ENCODE data around the gene MROH2A. TPM values are rescaled to one million over a fixed set of nuclear protein-coding genes. Genes with fewer than 3 reads are reported as not detected.

The MROH2A gene
- total RNA-seq, 1 experiment from 2014 or later = not detected

DNA sequence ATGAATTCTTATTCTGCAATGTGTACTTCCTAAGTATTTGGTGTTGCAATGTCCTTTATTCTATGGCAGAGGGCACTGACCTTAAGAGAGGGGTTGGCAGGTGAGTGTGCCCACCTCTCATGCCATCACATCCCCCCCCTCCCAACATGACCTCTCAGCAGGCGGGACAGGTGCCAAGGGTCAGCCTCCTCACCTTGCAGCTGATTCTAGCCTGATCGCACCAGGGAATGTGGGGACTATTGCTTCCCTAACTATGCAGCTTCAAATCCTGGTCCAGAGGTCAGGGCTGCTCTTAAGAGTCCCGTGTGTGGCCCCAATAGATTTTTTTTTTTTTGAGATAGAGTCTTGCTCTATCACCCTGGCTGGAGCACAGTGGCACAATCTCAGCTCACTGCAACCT is 66.7 kb downstream of the MROH2A start:
- Mint-ChIP-seq H3K4me3 (no peak overlapping the region), H3K4me1 (peaks cover 8% of the 10 kb centered on the region), H3K27me3 (ENCODE audit: low read depth) (no peaks in the 10 kb centered on the region), H3K36me3 (peaks cover 98% of the 10 kb centered on the region), H3K9me3 (no peaks in the 10 kb centered on the region), H3K27ac (no peak overlapping the region)
- no peak for ATAC-seq
- DNase-seq (ENCODE audit: low spot score) = no peak
- ChIA-PET POLR2A (no interaction called here), CTCF (interaction anchor here (1.6 kb wide), 1 partner anchor 12 kb away, joined by 3 read pairs; no protein-coding TSS in a partner anchor)
- no peak for TF ChIP-seq GTF2I (CRISPR knock-in tag; conservative IDR thresholded peaks at IDR 0.05)
- no peak for TF ChIP-seq OVOL2 (CRISPR knock-in tag; IDR thresholded peaks at IDR 0.05; ENCODE audit: borderline replicate concordance)
- no peak for TF ChIP-seq SP1 (CRISPR knock-in tag; conservative IDR thresholded peaks at IDR 0.05)
- TF ChIP-seq, protein P1, sequence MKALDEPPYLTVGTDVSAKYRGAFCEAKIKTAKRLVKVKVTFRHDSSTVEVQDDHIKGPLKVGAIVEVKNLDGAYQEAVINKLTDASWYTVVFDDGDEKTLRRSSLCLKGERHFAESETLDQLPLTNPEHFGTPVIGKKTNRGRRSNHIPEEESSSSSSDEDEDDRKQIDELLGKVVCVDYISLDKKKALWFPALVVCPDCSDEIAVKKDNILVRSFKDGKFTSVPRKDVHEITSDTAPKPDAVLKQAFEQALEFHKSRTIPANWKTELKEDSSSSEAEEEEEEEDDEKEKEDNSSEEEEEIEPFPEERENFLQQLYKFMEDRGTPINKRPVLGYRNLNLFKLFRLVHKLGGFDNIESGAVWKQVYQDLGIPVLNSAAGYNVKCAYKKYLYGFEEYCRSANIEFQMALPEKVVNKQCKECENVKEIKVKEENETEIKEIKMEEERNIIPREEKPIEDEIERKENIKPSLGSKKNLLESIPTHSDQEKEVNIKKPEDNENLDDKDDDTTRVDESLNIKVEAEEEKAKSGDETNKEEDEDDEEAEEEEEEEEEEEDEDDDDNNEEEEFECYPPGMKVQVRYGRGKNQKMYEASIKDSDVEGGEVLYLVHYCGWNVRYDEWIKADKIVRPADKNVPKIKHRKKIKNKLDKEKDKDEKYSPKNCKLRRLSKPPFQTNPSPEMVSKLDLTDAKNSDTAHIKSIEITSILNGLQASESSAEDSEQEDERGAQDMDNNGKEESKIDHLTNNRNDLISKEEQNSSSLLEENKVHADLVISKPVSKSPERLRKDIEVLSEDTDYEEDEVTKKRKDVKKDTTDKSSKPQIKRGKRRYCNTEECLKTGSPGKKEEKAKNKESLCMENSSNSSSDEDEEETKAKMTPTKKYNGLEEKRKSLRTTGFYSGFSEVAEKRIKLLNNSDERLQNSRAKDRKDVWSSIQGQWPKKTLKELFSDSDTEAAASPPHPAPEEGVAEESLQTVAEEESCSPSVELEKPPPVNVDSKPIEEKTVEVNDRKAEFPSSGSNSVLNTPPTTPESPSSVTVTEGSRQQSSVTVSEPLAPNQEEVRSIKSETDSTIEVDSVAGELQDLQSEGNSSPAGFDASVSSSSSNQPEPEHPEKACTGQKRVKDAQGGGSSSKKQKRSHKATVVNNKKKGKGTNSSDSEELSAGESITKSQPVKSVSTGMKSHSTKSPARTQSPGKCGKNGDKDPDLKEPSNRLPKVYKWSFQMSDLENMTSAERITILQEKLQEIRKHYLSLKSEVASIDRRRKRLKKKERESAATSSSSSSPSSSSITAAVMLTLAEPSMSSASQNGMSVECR (CRISPR knock-in tag; IDR thresholded peaks at IDR 0.05; ENCODE audit: borderline replicate concordance) = no peak

DNA sequence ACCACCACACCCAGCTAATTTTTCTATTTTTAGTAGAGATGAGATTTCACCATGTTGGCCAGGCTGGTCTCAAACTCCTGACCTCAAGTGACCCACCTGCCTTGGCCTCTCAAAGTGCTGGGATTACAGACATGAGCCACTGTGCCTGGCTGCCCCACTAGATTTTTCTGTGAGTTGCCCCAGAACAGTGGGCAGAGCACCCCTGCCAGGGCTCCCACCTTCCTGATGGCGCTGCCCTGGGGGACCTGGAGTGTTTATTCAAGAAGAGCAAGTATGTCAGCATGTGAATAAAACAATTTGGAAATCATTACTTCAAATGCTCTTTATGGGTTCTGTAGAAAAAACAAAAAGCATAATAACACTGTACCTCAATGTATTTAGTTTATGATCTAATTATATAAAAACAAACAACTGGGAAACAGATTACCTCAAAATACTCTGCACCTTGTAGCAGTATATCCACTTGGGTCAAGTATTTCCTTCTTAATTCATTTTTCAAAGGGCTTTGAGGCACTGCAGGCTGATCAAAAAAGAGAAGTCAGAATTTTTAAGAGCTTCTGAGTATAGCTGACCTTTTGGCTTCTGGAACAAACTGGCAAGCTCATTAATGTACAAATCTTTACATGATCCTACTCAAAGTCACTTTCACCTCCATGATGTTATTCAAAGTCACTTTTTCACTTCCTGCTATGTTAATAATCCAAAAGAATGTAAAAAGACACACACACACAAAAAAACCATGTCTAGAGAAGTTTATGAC is 67.4 kb downstream of the MROH2A start:
- no peak for ATAC-seq
- ChIA-PET POLR2A (no interaction called here), CTCF (interaction anchor here (1.6 kb wide), 1 partner anchor 13 kb away, joined by 3 read pairs; no protein-coding TSS in a partner anchor)
- Mint-ChIP-seq H3K27me3 (ENCODE audit: low read depth) (no peaks in the 10 kb centered on the region), H3K9me3 (no peaks in the 10 kb centered on the region), H3K27ac (no peak overlapping the region), H3K4me1 (peaks cover 3% of the 10 kb centered on the region), H3K4me3 (no peak overlapping the region), H3K36me3 (peaks cover 98% of the 10 kb centered on the region)
- no peak for DNase-seq (ENCODE audit: low spot score)
- TF ChIP-seq RORB (CRISPR knock-in tag; IDR thresholded peaks at IDR 0.05) (no peak), NR3C1 (CRISPR knock-in tag; conservative IDR thresholded peaks at IDR 0.05; ENCODE audit: low read depth) (no peak), IRF2 (CRISPR knock-in tag; IDR thresholded peaks at IDR 0.05; ENCODE audit: borderline replicate concordance, low read depth) (no peak), SP1 (CRISPR knock-in tag; conservative IDR thresholded peaks at IDR 0.05) (no peak), ATF1 (CRISPR knock-in tag; IDR thresholded peaks at IDR 0.05) (no peak), ZNF121 (CRISPR knock-in tag; IDR thresholded peaks at IDR 0.05) (no peak), GRHL2 (CRISPR knock-in tag; IDR thresholded peaks at IDR 0.05; ENCODE audit: insufficient replicate concordance, severe bottlenecking) (no peak), ZNF671 (CRISPR knock-in tag; IDR thresholded peaks at IDR 0.05) (no peak), ELF4 (CRISPR knock-in tag; IDR thresholded peaks at IDR 0.05; ENCODE audit: low read depth) (no peak), ZNF396 (CRISPR knock-in tag; IDR thresholded peaks at IDR 0.05; ENCODE audit: borderline replicate concordance) (no peak)
- TF ChIP-seq, protein P2, sequence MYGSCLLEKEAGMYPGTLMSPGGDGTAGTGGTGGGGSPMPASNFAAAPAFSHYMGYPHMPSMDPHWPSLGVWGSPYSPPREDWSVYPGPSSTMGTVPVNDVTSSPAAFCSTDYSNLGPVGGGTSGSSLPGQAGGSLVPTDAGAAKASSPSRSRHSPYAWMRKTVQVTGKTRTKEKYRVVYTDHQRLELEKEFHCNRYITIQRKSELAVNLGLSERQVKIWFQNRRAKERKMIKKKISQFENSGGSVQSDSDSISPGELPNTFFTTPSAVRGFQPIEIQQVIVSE (CRISPR knock-in tag; IDR thresholded peaks at IDR 0.05; ENCODE audit: borderline replicate concordance) = no peak
- TF ChIP-seq, protein P3, sequence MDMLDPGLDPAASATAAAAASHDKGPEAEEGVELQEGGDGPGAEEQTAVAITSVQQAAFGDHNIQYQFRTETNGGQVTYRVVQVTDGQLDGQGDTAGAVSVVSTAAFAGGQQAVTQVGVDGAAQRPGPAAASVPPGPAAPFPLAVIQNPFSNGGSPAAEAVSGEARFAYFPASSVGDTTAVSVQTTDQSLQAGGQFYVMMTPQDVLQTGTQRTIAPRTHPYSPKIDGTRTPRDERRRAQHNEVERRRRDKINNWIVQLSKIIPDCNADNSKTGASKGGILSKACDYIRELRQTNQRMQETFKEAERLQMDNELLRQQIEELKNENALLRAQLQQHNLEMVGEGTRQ (CRISPR knock-in tag; IDR thresholded peaks at IDR 0.05) = no peak
- TF ChIP-seq, protein P4, sequence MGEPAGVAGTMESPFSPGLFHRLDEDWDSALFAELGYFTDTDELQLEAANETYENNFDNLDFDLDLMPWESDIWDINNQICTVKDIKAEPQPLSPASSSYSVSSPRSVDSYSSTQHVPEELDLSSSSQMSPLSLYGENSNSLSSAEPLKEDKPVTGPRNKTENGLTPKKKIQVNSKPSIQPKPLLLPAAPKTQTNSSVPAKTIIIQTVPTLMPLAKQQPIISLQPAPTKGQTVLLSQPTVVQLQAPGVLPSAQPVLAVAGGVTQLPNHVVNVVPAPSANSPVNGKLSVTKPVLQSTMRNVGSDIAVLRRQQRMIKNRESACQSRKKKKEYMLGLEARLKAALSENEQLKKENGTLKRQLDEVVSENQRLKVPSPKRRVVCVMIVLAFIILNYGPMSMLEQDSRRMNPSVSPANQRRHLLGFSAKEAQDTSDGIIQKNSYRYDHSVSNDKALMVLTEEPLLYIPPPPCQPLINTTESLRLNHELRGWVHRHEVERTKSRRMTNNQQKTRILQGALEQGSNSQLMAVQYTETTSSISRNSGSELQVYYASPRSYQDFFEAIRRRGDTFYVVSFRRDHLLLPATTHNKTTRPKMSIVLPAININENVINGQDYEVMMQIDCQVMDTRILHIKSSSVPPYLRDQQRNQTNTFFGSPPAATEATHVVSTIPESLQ (CRISPR knock-in tag; IDR thresholded peaks at IDR 0.05) = no peak
- TF ChIP-seq, protein P5, sequence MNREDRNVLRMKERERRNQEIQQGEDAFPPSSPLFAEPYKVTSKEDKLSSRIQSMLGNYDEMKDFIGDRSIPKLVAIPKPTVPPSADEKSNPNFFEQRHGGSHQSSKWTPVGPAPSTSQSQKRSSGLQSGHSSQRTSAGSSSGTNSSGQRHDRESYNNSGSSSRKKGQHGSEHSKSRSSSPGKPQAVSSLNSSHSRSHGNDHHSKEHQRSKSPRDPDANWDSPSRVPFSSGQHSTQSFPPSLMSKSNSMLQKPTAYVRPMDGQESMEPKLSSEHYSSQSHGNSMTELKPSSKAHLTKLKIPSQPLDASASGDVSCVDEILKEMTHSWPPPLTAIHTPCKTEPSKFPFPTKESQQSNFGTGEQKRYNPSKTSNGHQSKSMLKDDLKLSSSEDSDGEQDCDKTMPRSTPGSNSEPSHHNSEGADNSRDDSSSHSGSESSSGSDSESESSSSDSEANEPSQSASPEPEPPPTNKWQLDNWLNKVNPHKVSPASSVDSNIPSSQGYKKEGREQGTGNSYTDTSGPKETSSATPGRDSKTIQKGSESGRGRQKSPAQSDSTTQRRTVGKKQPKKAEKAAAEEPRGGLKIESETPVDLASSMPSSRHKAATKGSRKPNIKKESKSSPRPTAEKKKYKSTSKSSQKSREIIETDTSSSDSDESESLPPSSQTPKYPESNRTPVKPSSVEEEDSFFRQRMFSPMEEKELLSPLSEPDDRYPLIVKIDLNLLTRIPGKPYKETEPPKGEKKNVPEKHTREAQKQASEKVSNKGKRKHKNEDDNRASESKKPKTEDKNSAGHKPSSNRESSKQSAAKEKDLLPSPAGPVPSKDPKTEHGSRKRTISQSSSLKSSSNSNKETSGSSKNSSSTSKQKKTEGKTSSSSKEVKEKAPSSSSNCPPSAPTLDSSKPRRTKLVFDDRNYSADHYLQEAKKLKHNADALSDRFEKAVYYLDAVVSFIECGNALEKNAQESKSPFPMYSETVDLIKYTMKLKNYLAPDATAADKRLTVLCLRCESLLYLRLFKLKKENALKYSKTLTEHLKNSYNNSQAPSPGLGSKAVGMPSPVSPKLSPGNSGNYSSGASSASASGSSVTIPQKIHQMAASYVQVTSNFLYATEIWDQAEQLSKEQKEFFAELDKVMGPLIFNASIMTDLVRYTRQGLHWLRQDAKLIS (CRISPR knock-in tag; IDR thresholded peaks at IDR 0.05; ENCODE audit: borderline replicate concordance) = no peak
- TF ChIP-seq, protein P6, sequence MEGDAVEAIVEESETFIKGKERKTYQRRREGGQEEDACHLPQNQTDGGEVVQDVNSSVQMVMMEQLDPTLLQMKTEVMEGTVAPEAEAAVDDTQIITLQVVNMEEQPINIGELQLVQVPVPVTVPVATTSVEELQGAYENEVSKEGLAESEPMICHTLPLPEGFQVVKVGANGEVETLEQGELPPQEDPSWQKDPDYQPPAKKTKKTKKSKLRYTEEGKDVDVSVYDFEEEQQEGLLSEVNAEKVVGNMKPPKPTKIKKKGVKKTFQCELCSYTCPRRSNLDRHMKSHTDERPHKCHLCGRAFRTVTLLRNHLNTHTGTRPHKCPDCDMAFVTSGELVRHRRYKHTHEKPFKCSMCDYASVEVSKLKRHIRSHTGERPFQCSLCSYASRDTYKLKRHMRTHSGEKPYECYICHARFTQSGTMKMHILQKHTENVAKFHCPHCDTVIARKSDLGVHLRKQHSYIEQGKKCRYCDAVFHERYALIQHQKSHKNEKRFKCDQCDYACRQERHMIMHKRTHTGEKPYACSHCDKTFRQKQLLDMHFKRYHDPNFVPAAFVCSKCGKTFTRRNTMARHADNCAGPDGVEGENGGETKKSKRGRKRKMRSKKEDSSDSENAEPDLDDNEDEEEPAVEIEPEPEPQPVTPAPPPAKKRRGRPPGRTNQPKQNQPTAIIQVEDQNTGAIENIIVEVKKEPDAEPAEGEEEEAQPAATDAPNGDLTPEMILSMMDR (IDR thresholded peaks at IDR 0.05) = no peak
